GM12801 (cell line): ENCODE measurements around the gene ARHGAP21.

Source experiments
- TF ChIP-seq, protein P1 (sequence below): IDR thresholded peaks from one replicate; pipeline ENCODE4 v1.5.1; 2011; ENCODE audit warnings: control low read depth; ENCODE audit not compliant: insufficient read length; ENCODE audit errors: extremely low read depth

Gene ARHGAP21

GRCh38 chr10:24650669-24651391, 72.9 kb downstream of the ARHGAP21 start:
- TF ChIP-seq, protein P1, sequence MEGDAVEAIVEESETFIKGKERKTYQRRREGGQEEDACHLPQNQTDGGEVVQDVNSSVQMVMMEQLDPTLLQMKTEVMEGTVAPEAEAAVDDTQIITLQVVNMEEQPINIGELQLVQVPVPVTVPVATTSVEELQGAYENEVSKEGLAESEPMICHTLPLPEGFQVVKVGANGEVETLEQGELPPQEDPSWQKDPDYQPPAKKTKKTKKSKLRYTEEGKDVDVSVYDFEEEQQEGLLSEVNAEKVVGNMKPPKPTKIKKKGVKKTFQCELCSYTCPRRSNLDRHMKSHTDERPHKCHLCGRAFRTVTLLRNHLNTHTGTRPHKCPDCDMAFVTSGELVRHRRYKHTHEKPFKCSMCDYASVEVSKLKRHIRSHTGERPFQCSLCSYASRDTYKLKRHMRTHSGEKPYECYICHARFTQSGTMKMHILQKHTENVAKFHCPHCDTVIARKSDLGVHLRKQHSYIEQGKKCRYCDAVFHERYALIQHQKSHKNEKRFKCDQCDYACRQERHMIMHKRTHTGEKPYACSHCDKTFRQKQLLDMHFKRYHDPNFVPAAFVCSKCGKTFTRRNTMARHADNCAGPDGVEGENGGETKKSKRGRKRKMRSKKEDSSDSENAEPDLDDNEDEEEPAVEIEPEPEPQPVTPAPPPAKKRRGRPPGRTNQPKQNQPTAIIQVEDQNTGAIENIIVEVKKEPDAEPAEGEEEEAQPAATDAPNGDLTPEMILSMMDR: no peak

DNA sequence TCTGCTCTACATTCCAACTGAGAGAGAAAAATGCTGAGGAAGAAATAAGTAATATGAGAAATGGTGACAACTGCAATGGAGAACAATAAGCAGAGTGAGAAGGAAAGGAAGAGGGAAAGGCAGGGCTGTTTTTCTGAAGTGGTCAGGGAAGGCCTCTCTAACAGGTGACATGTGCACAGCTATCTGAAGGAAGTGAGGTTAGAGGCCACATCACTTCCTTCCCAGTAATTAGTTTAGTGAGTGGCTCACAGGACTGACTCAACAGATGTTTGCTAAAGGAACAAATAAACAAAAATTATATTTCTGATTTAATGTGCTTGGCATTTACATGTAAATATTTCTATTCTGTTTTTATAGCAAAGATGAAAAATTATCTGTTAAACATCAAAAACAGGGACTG, 77.9 kb downstream of the ARHGAP21 start:
- TF ChIP-seq, protein P1: no peak

DNA sequence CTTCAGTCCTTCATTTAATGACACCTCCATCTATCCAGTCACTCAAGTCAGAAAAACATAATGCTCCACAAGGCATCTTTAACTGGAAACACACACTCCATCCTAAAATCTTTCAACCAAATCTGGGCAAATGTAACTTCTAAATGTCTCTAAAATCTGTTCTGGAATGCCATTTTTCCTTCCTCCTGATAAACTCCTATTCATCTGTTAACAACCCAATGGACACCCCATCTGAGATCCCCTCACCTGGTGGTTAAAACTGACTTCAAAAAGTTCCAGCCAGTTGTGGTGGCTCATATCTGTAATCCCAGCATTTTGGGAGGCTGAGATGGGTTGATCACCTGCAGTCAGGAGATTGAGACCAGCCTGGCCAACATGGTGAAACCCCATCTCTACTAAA, 78.7 kb downstream of the ARHGAP21 start:
- TF ChIP-seq, protein P1: no peak

DNA sequence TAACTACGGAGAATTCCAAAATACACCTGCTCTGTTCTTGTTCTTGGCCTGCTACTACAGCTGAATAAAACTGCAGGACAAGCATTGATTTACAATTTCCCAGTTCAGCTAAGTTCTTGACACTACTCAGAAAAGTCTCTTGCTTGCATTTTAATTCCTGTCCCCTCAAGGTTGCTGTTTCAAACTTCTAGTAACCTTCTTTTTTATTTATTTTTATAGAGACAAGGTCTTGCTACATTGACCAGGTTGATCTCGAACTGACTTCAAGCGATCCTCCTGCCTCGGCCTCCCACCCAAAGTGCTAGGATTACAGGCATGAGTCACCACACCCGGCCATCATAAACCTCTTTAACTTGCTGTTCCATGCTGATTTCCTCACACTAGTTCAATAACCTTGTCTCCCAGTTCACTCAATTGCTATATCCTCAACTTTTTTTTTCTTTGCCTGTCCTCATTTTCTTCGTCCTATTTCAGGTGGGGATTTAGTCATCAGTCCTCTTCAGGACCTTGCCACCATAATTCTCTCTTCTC, 79.9 kb downstream of the ARHGAP21 start:
- TF ChIP-seq, protein P1: no peak

DNA sequence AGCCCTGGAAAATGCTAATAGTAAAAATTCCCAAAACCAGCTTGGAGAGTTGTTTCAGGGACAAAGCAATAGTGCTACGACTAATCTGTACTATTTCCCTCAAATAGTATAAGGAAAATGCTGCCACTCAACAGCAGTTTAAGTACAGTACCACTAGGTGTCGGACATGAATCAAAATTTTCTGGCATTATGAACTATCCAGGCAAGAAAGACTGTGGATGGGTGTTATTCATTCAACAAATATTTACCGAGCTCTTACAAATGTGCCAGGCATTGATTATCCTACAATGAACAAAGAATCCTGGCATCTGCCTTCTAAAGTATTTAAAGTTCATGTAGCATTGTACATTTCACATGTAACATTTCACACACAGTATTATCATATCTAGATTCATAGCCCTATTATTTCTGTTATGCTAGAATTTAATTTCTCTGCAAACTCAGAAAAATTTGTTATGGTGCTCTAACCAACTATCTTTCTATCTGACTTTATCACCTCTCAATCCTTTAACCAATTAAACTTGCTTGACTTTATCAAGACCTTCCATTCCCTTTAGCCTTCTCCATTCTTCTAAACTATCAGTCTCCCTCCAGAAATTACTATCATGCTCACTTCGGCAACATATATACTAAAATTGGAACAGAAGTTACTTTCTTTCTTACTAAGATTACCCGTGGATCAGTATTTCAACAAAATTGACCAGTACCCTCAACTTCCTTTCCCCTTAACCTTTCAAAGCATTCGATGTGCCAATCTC, 80.6 kb downstream of the ARHGAP21 start:
- TF ChIP-seq, protein P1: no peak

GRCh38 chr10:24639124-24639523, 84.6 kb downstream of the ARHGAP21 start:
- TF ChIP-seq, protein P1: no peak

GRCh38 chr10:24625778-24626177, 97.9 kb downstream of the ARHGAP21 start:
- TF ChIP-seq, protein P1: no peak
